ENCODE measurements around the gene ZNF750.

ZNF750 gene

GRCh38 chr17:82810644-82811430 lies 29.0 kb downstream of the ZNF750 start:
- no peak for DNase-seq

- DNase-seq = no peak
These were observed 30.6 kb downstream of the ZNF750 start for GRCh38 chr17:82808921-82809905.

- DNase-seq = no peak
These were observed 31.8 kb downstream of the ZNF750 start for GRCh38 chr17:82808006-82808405.

GRCh38 chr17:82807562-82807961 lies 32.3 kb downstream of the ZNF750 start:
- DNase-seq = no peak

GRCh38 chr17:82807101-82807500 lies 32.7 kb downstream of the ZNF750 start:
- DNase-seq = no peak

- no peak for DNase-seq
These were observed 33.2 kb downstream of the ZNF750 start for GRCh38 chr17:82806645-82807044.

- DNase-seq = no peak
These were observed 34.0 kb downstream of the ZNF750 start for GRCh38 chr17:82805823-82806222.

GRCh38 chr17:82805254-82805653 lies 34.6 kb downstream of the ZNF750 start:
- DNase-seq = no peak

GRCh38 chr17:82804442-82805191 lies 35.2 kb downstream of the ZNF750 start:
- no peak for DNase-seq

- no peak for DNase-seq
These were observed 36.2 kb downstream of the ZNF750 start for GRCh38 chr17:82803606-82804005.

GRCh38 chr17:82803185-82803584 lies 36.6 kb downstream of the ZNF750 start:
- no peak for DNase-seq

GRCh38 chr17:82802075-82802780 lies 37.6 kb downstream of the ZNF750 start:
- no peak for DNase-seq

- DNase-seq = no peak
These were observed 38.3 kb downstream of the ZNF750 start for GRCh38 chr17:82801377-82801970.

- DNase-seq = no peak
These were observed 38.9 kb downstream of the ZNF750 start for GRCh38 chr17:82800885-82801284.

GRCh38 chr17:82799591-82799990 lies 40.2 kb downstream of the ZNF750 start:
- DNase-seq = no peak

- no peak for DNase-seq
These were observed 41.1 kb downstream of the ZNF750 start for GRCh38 chr17:82798752-82799151.

GRCh38 chr17:82797061-82797460 lies 42.8 kb downstream of the ZNF750 start:
- DNase-seq = no peak

- DNase-seq = no peak
These were observed 44.2 kb downstream of the ZNF750 start for GRCh38 chr17:82795615-82796014.

- DNase-seq = no peak
These were observed 44.9 kb downstream of the ZNF750 start for GRCh38 chr17:82794781-82795482.

- DNase-seq = no peak
These were observed 45.7 kb downstream of the ZNF750 start for GRCh38 chr17:82793974-82794630.

- DNase-seq = no peak
These were observed 48.3 kb downstream of the ZNF750 start for GRCh38 chr17:82791532-82791931.
